ENCODE measurements around the gene LMNTD2.

Gene LMNTD2

DNA sequence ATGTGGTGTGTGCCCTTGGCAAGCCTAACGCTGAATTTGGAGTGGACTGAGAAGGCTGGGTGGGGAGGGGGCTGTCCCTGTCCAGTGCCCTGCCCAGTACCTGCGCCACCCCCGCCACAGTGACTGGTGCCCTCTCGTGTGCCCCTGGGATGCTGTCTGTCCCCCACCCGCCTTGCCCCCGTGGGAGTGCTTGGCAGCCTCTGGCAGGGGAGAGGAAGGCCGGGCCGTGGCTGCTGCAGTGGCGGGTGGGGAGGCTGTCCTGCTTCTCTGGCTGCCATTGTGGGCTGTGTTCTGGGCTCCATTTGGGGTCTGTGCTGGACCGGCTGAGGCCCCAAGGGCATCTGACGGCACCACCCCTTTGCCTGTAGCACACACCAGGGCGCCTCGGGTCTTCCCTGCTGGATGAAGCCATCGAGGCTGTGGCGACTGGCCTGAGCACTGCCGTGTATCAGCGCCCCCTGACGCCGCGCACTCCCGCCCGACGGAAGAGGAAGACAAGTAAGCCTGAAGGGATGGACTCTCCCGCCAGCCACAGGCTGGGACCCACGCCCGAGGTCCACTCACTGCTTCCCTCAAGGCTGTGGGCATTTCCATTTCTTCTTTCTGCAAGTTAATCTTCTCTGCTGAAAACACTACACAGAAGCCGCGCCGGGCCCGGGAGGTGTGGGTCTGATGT is 37.6 kb upstream of the LMNTD2 start:
- 96% methylated on average over 30 of the region's 30 CpGs for WGBS

GRCh38 chr11:597166-597725 is 36.7 kb upstream of the LMNTD2 start:
- Histone ChIP-seq H3K9ac (ENCODE audit: low read depth, low read length) (no peak overlapping the region), H3K36me3 (ENCODE audit: insufficient read depth, low read length) (peaks cover 92% of the 10 kb centered on the region)

More for the DNA sequence above, 37.6 kb upstream of the LMNTD2 start:
- Histone ChIP-seq H3K9ac (ENCODE audit: low read depth, low read length) (no peak overlapping the region), H3K4me1 (ENCODE audit: insufficient read depth, low read length) (no peaks in the 10 kb centered on the region), H3K9me3 (ENCODE audit: insufficient read depth, low read depth, low read length) (no peaks in the 10 kb centered on the region), H3K27me3 (ENCODE audit: insufficient read depth, low read length) (no peaks in the 10 kb centered on the region), H3K36me3 (ENCODE audit: insufficient read depth, low read length) (peaks cover 91% of the 10 kb centered on the region), H3K4me3 (ENCODE audit: low read length) (no peak overlapping the region), H3K27ac (ENCODE audit: low read depth, low read length) (no peak overlapping the region)

GRCh38 chr11:596374-596773 is 35.8 kb upstream of the LMNTD2 start:
- Histone ChIP-seq H3K27ac (ENCODE audit: low read depth, low read length) (no peak overlapping the region), H3K9ac (ENCODE audit: low read depth, low read length) (no peak overlapping the region), H3K4me1 (ENCODE audit: insufficient read depth, low read length) (no peaks in the 10 kb centered on the region), H3K27me3 (ENCODE audit: insufficient read depth, low read length) (no peaks in the 10 kb centered on the region), H3K36me3 (ENCODE audit: insufficient read depth, low read length) (peaks cover 89% of the 10 kb centered on the region), H3K4me3 (ENCODE audit: low read length) (no peak overlapping the region), H3K9me3 (ENCODE audit: insufficient read depth, low read depth, low read length) (no peaks in the 10 kb centered on the region)
- 95% methylated on average over 10 of the region's 10 CpGs for WGBS

More at GRCh38 chr11:597166-597725, 36.7 kb upstream of the LMNTD2 start:
- no peaks in the 10 kb centered on the region for H3K9me3 ChIP-seq (ENCODE audit: insufficient read depth, low read depth, low read length)
- H3K4me3 ChIP-seq (ENCODE audit: low read length) = no peak overlapping the region
- no peaks in the 10 kb centered on the region for H3K27me3 ChIP-seq (ENCODE audit: insufficient read depth, low read length)
- H3K27ac ChIP-seq (ENCODE audit: low read depth, low read length) = no peak overlapping the region
- WGBS = 96% methylated on average over 29 of the region's 29 CpGs
- H3K4me1 ChIP-seq (ENCODE audit: insufficient read depth, low read length) = no peaks in the 10 kb centered on the region

GRCh38 chr11:595400-595799 is 34.9 kb upstream of the LMNTD2 start:
- Histone ChIP-seq H3K4me1 (ENCODE audit: insufficient read depth, low read length) (no peaks in the 10 kb centered on the region), H3K27me3 (ENCODE audit: insufficient read depth, low read length) (no peaks in the 10 kb centered on the region), H3K9ac (ENCODE audit: low read depth, low read length) (no peak overlapping the region), H3K4me3 (ENCODE audit: low read length) (no peak overlapping the region), H3K9me3 (ENCODE audit: insufficient read depth, low read depth, low read length) (no peaks in the 10 kb centered on the region), H3K36me3 (ENCODE audit: insufficient read depth, low read length) (peaks cover 92% of the 10 kb centered on the region), H3K27ac (ENCODE audit: low read depth, low read length) (no peak overlapping the region)
- 95% methylated on average over 10 of the region's 10 CpGs for WGBS

GRCh38 chr11:593347-593746 is 32.8 kb upstream of the LMNTD2 start:
- H3K9ac ChIP-seq (ENCODE audit: low read depth, low read length) = no peak overlapping the region
- H3K36me3 ChIP-seq (ENCODE audit: insufficient read depth, low read length) = peaks cover 94% of the 10 kb centered on the region
- H3K27me3 ChIP-seq (ENCODE audit: insufficient read depth, low read length) = no peaks in the 10 kb centered on the region
- no peaks in the 10 kb centered on the region for H3K4me1 ChIP-seq (ENCODE audit: insufficient read depth, low read length)
- H3K9me3 ChIP-seq (ENCODE audit: insufficient read depth, low read depth, low read length) = no peaks in the 10 kb centered on the region
- H3K27ac ChIP-seq (ENCODE audit: low read depth, low read length) = no peak overlapping the region
- WGBS = 94% methylated on average over 21 of the region's 21 CpGs
- H3K4me3 ChIP-seq (ENCODE audit: low read length) = no peak overlapping the region

- H3K4me1 ChIP-seq (ENCODE audit: insufficient read depth, low read length) = no peaks in the 10 kb centered on the region
- H3K9ac ChIP-seq (ENCODE audit: low read depth, low read length) = no peak overlapping the region
- H3K9me3 ChIP-seq (ENCODE audit: insufficient read depth, low read depth, low read length) = no peaks in the 10 kb centered on the region
- H3K27me3 ChIP-seq (ENCODE audit: insufficient read depth, low read length) = no peaks in the 10 kb centered on the region
- peaks cover 93% of the 10 kb centered on the region for H3K36me3 ChIP-seq (ENCODE audit: insufficient read depth, low read length)
- 96% methylated on average over 10 of the region's 10 CpGs for WGBS
- H3K27ac ChIP-seq (ENCODE audit: low read depth, low read length) = no peak overlapping the region
- no peak overlapping the region for H3K4me3 ChIP-seq (ENCODE audit: low read length)
Observed at GRCh38 chr11:592918-593317, 32.4 kb upstream of the LMNTD2 start.

DNA sequence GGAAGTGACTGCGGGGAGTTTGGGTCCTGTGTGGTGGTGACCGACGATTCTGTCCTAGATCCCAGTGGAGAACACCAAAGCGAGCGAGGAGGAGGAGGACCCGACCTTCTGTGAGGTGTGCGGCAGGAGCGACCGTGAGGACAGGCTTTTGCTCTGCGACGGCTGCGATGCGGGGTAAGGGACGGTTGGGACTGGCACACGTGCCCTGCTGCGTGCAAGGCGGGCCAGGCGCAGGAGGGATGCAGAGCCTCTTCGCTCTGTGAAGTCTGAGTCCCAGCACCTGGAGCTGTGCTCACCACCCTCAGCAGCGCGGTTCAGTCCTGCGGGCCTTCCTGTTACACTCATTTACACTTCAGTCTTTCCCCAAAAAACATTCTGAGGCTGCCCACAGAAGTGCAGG is 32.0 kb upstream of the LMNTD2 start:
- Histone ChIP-seq H3K9me3 (ENCODE audit: insufficient read depth, low read depth, low read length) (no peaks in the 10 kb centered on the region), H3K9ac (ENCODE audit: low read depth, low read length) (no peak overlapping the region), H3K36me3 (ENCODE audit: insufficient read depth, low read length) (peaks cover 93% of the 10 kb centered on the region), H3K27me3 (ENCODE audit: insufficient read depth, low read length) (no peaks in the 10 kb centered on the region), H3K27ac (ENCODE audit: low read depth, low read length) (no peak overlapping the region), H3K4me1 (ENCODE audit: insufficient read depth, low read length) (no peaks in the 10 kb centered on the region), H3K4me3 (ENCODE audit: low read length) (no peak overlapping the region)
- WGBS = 96% methylated on average over 22 of the region's 22 CpGs

- WGBS = 91% methylated on average over 11 of the region's 11 CpGs
- H3K9me3 ChIP-seq (ENCODE audit: insufficient read depth, low read depth, low read length) = no peaks in the 10 kb centered on the region
- no peaks in the 10 kb centered on the region for H3K27me3 ChIP-seq (ENCODE audit: insufficient read depth, low read length)
- H3K4me3 ChIP-seq (ENCODE audit: low read length) = no peak overlapping the region
- H3K27ac ChIP-seq (ENCODE audit: low read depth, low read length) = no peak overlapping the region
- no peaks in the 10 kb centered on the region for H3K4me1 ChIP-seq (ENCODE audit: insufficient read depth, low read length)
- H3K9ac ChIP-seq (ENCODE audit: low read depth, low read length) = no peak overlapping the region
- H3K36me3 ChIP-seq (ENCODE audit: insufficient read depth, low read length) = peaks cover 94% of the 10 kb centered on the region
Observed at GRCh38 chr11:590997-591396, 30.5 kb upstream of the LMNTD2 start.

DNA sequence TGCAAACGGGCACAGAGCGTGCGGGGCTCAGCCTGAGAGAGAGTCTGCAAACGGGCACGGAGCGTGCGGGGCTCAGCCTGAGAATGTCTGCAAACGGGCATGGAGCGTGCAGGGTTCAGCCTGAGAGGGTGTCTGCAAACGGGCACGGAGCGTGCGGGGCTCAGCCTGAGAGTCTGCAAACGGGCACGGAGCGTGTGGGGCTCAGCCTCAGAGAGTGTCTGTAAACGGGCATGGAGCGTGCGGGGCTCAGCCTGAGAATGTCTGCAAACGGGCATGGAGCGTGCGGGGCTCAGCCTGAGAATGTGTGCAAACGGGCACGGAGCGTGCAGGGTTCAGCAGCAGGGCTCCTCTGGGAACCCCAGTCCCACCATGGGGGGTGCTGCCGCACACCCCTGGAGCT is 29.3 kb upstream of the LMNTD2 start:
- no peaks in the 10 kb centered on the region for H3K27me3 ChIP-seq (ENCODE audit: insufficient read depth, low read length)
- H3K9me3 ChIP-seq (ENCODE audit: insufficient read depth, low read depth, low read length) = no peaks in the 10 kb centered on the region
- 95% methylated on average over 26 of the region's 26 CpGs for WGBS
- H3K4me3 ChIP-seq (ENCODE audit: low read length) = no peak overlapping the region
- H3K9ac ChIP-seq (ENCODE audit: low read depth, low read length) = no peak overlapping the region
- no peaks in the 10 kb centered on the region for H3K4me1 ChIP-seq (ENCODE audit: insufficient read depth, low read length)
- no peak overlapping the region for H3K27ac ChIP-seq (ENCODE audit: low read depth, low read length)
- peaks cover 83% of the 10 kb centered on the region for H3K36me3 ChIP-seq (ENCODE audit: insufficient read depth, low read length)

DNA sequence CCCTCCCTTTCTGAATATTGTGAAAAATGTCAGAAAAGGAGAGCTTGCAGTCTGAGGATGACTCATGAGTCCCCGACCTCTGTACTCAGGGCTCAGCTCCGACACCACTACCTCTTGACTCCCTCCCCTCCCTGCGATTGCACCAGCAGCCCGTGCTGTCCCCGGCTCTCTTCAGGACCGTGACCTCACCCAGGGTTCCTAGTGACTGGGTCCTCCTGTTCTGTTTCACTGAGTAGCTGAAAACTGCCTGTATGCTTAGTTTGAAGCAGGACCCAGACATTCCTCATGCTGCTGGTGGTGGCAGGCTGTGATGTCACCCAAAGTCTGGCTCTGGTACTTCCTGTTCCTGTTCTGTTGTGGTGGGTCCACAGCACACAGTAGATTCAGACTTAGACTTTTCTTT is 27.4 kb upstream of the LMNTD2 start:
- no peak overlapping the region for H3K9ac ChIP-seq (ENCODE audit: low read depth, low read length)
- no peaks in the 10 kb centered on the region for H3K27me3 ChIP-seq (ENCODE audit: insufficient read depth, low read length)
- H3K4me3 ChIP-seq (ENCODE audit: low read length) = no peak overlapping the region
- no peak overlapping the region for H3K27ac ChIP-seq (ENCODE audit: low read depth, low read length)
- WGBS = 95% methylated on average over 6 of the region's 6 CpGs
- H3K4me1 ChIP-seq (ENCODE audit: insufficient read depth, low read length) = no peaks in the 10 kb centered on the region
- H3K9me3 ChIP-seq (ENCODE audit: insufficient read depth, low read depth, low read length) = no peaks in the 10 kb centered on the region
- peaks cover 75% of the 10 kb centered on the region for H3K36me3 ChIP-seq (ENCODE audit: insufficient read depth, low read length)

DNA sequence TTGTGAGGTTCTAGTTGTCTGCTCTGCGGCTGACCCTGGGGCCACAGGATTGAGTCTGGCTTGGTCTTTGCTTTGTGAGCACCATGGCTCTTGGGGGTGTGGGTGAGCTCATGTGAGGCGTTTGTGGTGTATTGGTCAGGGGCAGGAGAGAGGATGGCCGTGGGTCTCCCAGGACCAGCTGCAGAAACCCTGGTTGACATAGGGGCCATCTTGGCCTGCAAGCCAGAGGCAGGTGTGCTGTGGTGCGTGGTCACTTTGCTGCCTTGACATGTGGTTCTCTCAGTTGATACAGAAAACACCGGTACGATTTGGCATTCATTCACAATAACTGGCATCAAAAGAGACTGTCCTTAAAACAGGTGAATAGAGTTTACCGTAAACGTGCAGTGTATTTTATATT is 27.0 kb upstream of the LMNTD2 start:
- no peaks in the 10 kb centered on the region for H3K4me1 ChIP-seq (ENCODE audit: insufficient read depth, low read length)
- H3K36me3 ChIP-seq (ENCODE audit: insufficient read depth, low read length) = peaks cover 75% of the 10 kb centered on the region
- no peaks in the 10 kb centered on the region for H3K9me3 ChIP-seq (ENCODE audit: insufficient read depth, low read depth, low read length)
- WGBS = 95% methylated on average over 7 of the region's 8 CpGs
- no peak overlapping the region for H3K4me3 ChIP-seq (ENCODE audit: low read length)
- no peak overlapping the region for H3K9ac ChIP-seq (ENCODE audit: low read depth, low read length)
- H3K27me3 ChIP-seq (ENCODE audit: insufficient read depth, low read length) = no peaks in the 10 kb centered on the region
- H3K27ac ChIP-seq (ENCODE audit: low read depth, low read length) = no peak overlapping the region

Data from HUES64 (cell line).